Measurements from ENCODE around the gene TSHZ1. TPM values are rescaled to one million over a fixed set of nuclear protein-coding genes. Genes with fewer than 3 reads are reported as not detected.

TSHZ1 gene
- total and polyA plus RNA-seq, 2 of the 8 experiments (the other 6 are each of a cell fraction or from before 2014, with no cell fraction given): 0.03 to 0.32 TPM

GRCh38 chr18:75234901-75235300 lies 24.3 kb downstream of the TSHZ1 start (continued):
- TF ChIP-seq CHD7 (IDR thresholded peaks at IDR 0.05; ENCODE audit: insufficient replicate concordance, low read length) (no peak), E2F6 (IDR thresholded peaks at IDR 0.05) (no peak), TAF7 (optimal IDR thresholded peaks at IDR 0.05; ENCODE audit: borderline replicate concordance, low read depth, low read length) (no peak)
